VCaP (cell line): ENCODE measurements around the gene SPSB1.
A peak's percentile ranks its signal among the peaks of the same experiment; 100 is the strongest.

ENCODE experiments used
- H3K27ac ChIP-seq: fragments of 450-650 bp; 2 replicates; pipeline ENCODE4 v1.5.1; 2017
- CTCF ChIP-seq: fragments of 450-650 bp; conservative IDR thresholded peaks from 2 replicates; pipeline ENCODE4 v1.5.1; 2017; ENCODE audit warnings: mild to moderate bottlenecking, moderate library complexity

SPSB1 gene

DNA sequence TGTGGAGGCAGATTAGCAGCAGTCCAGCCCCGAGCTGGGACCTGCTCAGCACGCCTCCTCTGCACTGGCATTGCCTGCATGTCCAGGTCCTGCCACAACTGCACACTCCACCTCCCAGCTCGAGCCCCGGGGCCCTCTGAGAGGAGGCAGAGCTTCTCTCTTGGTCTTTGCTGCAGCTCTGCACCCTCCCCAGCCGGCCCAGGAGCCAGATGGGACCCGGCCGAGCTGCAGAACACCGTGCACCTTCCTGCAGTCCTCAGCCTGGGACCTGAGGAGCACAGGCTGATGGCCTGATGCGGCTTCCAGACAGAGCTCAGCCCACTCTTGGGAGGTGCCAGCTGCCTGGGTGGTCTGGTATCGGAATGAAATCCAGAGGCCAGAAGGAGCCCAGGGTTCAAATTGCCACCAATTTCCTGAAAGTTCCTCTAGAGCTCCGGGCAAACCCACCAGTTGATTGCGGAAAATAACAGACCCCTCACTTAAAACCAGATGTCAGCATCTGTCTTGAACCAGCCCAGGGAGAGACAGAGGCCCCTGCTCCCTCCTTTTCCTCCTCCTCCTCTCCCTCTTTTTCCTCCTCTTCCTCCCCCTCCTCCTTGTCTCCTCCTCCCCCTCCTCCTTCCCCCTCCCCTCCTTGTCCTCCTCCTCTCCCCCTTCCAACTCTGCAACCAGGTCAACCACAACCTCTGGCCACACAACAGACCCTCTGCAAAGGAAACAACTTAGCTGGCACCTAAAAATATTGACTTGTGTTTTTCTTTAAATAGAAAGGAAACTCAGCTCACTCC, 10.6 kb upstream of the SPSB1 start:
- H3K27ac ChIP-seq: no peak overlapping the region
- TF ChIP-seq CTCF: no peak

GRCh38 chr1:9282696-9282955, 10.1 kb upstream of the SPSB1 start:
- no peak overlapping the region for H3K27ac ChIP-seq
- no peak for TF ChIP-seq CTCF

DNA sequence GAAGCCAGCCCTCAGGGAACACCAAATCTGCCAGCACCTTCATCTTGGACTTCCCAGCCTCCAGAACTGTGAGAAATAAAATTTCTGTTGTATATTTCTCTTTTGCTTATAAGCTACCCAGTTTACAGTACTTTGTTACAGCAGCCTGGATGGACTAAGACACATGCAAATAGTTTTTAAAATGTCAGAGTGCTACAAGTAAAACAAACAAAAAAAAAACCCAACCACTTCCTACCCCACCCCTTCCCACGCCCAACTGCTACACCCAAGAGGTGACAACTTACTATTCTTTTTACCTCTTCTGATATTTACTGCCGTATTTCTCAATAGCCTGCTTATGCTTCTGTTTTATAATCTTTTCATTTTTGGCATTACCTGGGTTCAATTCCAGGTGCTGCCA, 8.6 kb upstream of the SPSB1 start:
- H3K27ac ChIP-seq: no peak overlapping the region
- no peak for TF ChIP-seq CTCF

GRCh38 chr1:9286556-9286955, 6.1 kb upstream of the SPSB1 start:
- no peak overlapping the region for H3K27ac ChIP-seq
- TF ChIP-seq CTCF: no peak

DNA sequence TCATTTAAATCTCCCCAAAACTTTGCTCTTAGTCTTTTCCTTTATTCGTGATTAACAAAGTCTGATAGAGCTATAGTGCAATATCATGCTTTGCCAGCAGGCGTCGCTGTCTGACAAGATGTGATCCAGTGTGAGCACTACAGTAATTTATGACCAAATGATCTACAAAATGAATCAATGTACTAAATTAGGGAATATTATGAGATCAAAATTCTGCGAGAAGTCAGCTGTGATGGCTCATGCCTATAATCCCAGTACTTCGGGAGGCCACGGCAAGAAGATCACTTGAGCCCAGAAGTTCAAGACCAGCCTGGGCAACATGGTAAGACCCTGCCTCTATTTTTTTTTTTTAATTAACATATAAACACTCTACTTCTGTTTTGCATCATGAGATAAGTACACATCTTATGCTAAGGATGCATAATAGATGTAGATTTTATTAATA, 3.6 kb upstream of the SPSB1 start:
- no peak overlapping the region for H3K27ac ChIP-seq

GRCh38 chr1:9289711-9290485, 2.8 kb upstream of the SPSB1 start:
- TF ChIP-seq CTCF: no peak
- H3K27ac ChIP-seq: no peak overlapping the region

More for the DNA sequence above, 3.6 kb upstream of the SPSB1 start:
- peak; percentile 85 for TF ChIP-seq CTCF

DNA sequence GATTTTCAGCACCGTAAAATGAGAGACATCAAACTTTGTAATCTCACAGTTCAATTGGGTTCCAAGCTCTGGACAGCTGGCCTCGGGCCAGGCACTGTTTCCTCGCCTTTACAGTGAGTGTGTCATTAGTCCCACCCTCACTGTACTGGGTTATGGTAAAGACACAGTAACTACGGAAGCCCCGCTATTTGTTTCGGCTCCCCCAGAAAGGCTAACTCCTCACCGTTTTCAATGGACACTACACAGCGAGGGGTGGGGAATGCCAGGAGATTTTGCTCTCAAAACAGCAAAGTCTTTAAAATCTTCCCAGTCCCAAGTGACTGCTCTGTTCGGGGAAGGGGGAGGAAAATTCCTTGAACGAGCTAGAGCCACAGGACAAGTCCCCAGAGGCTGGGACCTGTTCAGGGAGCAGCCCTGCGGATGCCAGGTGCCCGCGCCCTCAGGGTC, 757 bp upstream of the SPSB1 start:
- TF ChIP-seq CTCF: no peak
- peak overlapping the region; percentile 67 for H3K27ac ChIP-seq
